Stimulated activated CD8-positive, alpha-beta memory T cell treated with anti-CD3 and anti-CD28 coated beads, Interleukin-15, amount 100 ng/mL, for 4 hours (primary cell): ENCODE results near the gene AMY1B.
"Not testable (repeated sequence)": the region's sequence is repeated elsewhere in the genome, so short reads cannot be mapped to it uniquely, and the experiment has no call there.

ENCODE experiments used
- DNase-seq, 2 donors: peaks; one replicate each; pipeline ENCODE4 v3.0.0-alpha.2; 2020; ENCODE audit warnings: low read depth in 2 of 2

Gene AMY1B

DNA sequence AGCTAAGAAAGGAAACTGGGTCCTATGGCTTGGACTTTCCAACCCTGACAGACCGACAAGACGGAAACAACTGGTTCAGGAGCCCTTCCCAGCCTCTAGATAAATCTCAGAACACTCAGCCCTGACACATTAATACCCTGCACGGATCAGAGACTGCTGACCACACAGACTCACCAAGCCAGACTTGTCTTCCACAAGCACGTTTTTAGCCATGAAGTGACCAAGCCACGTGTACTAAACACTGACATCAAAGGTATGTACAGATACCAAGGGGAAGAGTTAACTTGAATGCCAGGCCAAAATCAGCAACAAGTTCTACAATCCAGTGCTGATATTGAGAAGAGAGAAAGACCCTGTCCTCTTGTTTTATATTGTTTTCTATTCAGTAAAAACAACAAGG is at the start of gene AMY1B:
Gene AMY1B (minus strand): TSS at position 101 of the 400 bp plus-strand sequence. CDS start 571 bp downstream, outside the sequence.
- not testable (repeated sequence) for DNase-seq

DNA sequence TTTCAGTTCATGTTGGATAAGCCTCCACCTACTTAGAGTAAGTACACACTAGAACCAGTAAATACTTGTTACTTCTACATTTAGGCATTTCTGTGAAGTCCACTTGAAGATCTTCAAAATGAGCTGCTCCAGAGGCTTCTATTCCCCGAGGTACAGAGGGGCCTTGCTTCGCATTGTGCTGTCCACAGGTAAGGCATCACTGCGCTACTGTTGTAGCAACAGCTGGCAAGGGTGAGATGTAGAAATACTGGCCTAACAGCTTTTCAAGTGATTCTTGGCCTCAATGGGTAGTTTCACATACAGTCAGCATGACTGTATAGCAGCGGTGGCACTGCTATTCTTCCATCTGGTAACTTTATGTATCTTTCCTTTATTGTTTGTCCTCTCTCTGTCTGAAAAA is 49.0 kb upstream of the AMY1B start:
- DNase-seq = not testable (repeated sequence)

DNA sequence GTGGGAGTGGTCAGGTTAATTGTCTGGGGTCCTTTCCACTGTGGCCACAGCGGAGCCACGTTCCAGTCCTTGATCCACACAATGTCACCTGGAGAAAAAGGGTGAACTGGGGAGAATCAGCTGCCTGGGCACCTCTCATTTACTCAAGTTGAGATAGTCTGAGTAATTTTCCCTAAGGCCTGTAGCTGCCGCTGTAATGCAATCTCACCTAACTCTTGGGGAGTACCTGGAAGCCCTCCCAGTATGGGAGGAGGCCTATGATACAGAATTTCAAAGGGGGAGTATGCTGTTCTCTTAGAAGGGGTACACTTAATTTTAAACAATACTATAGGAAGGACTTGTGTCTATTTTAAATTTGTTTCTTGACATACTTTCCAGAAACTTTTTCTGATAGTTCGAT is 48.4 kb upstream of the AMY1B start:
- DNase-seq = not testable (repeated sequence)

DNA sequence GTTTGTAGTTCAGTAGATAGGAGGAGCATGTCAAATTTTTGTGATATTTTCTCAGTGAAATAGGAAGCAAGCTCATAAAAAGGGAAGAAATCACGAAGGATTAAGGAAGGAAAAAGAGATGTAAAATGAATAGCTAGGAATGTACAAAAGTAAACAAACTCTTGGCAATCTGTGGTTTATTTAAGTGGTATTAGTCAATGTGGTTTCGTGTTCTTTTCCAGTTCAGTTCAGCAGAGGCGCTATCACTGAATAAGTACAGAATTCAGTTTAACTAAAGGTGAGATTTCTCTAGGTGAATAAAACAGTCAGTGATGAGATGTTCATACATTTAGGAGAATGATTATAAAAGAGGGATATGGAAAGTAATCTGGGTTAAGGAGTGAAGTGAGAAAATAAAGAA is 42.0 kb upstream of the AMY1B start:
- not testable (repeated sequence) for DNase-seq

DNA sequence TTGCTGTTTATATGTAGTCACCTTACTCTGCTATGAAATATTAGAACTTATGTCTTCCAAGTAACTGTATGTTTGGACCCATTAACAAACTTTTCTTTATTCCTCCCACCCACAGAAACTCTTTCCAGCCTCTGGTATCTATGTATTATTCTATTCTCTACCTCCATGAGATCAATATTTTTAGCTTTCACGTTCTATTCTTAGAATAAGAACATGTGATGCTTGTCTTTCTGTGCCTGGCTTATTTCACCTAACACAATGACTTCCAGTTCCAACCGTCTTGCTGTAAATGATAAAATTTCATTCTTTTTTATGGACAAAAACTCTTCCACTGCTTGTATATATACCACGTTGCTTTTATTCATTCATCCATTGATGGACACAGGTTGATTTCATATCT is 39.3 kb upstream of the AMY1B start:
- DNase-seq = not testable (repeated sequence)

DNA sequence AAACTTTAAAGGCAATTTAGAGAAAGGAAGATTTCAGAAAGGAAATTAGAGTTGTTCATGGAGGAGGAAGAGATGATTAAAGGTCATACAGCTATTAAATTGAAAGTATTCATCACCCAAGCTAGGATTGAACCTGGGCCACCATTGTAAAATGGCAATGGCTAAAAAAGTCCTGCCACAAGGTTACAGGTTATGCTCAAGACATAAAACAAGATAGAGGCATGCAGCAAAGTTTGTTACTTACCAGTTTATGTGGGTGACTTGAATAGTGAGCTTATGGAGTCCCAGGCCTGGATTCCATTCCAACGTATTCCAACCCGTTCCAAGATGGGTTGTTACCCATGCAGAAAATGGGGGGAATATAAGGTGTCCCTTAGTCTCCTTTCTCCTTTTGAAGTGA is 25.5 kb upstream of the AMY1B start:
- not testable (repeated sequence) for DNase-seq

DNA sequence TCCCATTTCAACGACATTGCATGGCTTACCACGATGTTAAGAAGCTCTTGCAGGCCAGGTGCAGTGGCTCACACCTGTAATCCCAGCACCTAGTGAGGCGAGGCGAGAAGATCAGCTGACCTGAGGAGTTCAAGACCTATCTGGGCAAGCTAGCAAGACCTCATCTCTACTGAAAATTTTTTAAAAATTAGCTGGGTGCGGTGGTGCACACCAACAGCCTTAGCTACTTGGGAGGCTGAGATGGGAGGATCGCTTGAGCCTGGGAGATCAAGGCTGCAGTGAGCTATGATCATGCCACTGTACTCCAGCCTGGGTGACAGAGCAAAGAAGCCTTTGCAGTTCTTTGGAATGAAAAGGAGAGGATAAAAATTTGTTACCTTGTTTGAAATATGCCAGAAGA is 21.4 kb upstream of the AMY1B start:
- DNase-seq = not testable (repeated sequence)

DNA sequence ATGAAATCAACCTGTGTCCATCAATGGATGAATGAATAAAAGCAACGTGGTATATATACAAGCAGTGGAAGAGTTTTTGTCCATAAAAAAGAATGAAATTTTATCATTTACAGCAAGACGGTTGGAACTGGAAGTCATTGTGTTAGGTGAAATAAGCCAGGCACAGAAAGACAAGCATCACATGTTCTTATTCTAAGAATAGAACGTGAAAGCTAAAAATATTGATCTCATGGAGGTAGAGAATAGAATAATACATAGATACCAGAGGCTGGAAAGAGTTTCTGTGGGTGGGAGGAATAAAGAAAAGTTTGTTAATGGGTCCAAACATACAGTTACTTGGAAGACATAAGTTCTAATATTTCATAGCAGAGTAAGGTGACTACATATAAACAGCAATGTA is 14.4 kb upstream of the AMY1B start:
- not testable (repeated sequence) for DNase-seq

DNA sequence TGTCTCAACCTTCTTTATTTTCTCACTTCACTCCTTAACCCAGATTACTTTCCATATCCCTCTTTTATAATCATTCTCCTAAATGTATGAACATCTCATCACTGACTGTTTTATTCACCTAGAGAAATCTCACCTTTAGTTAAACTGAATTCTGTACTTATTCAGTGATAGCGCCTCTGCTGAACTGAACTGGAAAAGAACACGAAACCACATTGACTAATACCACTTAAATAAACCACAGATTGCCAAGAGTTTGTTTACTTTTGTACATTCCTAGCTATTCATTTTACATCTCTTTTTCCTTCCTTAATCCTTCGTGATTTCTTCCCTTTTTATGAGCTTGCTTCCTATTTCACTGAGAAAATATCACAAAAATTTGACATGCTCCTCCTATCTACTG is 11.7 kb upstream of the AMY1B start:
- DNase-seq = not testable (repeated sequence)

DNA sequence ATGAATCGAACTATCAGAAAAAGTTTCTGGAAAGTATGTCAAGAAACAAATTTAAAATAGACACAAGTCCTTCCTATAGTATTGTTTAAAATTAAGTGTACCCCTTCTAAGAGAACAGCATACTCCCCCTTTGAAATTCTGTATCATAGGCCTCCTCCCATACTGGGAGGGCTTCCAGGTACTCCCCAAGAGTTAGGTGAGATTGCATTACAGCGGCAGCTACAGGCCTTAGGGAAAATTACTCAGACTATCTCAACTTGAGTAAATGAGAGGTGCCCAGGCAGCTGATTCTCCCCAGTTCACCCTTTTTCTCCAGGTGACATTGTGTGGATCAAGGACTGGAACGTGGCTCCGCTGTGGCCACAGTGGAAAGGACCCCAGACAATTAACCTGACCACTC is 5.2 kb upstream of the AMY1B start:
- not testable (repeated sequence) for DNase-seq

DNA sequence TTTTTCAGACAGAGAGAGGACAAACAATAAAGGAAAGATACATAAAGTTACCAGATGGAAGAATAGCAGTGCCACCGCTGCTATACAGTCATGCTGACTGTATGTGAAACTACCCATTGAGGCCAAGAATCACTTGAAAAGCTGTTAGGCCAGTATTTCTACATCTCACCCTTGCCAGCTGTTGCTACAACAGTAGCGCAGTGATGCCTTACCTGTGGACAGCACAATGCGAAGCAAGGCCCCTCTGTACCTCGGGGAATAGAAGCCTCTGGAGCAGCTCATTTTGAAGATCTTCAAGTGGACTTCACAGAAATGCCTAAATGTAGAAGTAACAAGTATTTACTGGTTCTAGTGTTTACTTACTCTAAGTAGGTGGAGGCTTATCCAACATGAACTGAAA is 4.7 kb upstream of the AMY1B start:
- DNase-seq = not testable (repeated sequence)

DNA sequence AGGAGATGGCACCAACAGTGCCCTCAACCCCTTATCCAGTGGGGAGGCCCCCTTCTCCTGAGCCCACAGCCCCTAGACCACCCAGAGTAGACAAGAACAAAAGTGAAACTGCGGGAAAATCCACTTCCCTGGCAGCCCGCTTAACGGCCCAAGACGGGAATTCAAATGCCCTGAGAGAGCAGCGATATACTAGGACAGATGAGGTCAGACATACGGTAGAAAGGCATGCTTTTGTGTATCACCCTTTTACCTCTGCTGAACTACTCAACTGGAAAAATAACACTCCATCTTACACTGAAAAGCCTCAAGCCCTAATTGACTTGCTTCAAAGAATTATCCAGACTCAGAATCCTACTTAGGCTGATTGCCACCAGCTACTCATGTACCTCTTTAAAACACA is 1.4 kb upstream of the AMY1B start:
- DNase-seq = not testable (repeated sequence)

DNA sequence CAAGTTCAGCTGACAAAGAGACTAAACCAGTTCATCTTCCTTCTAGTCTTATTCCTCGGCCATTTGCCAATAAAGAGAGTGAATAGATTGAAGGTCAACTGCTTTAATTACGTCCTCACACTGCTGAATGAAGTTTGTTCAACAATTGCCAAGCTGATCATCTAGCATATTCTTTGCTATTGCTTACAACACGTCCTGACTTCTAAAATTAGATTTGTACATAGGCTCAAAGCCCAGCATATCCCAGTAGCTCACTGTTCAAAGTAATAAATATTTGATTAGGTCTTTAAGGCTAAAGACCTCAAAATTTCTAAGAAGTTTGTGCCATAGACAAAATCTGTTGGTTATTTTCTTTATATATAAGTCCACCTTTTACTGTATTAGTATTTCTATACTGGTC is 19.7 kb downstream of the AMY1B start:
- not testable (repeated sequence) for DNase-seq

DNA sequence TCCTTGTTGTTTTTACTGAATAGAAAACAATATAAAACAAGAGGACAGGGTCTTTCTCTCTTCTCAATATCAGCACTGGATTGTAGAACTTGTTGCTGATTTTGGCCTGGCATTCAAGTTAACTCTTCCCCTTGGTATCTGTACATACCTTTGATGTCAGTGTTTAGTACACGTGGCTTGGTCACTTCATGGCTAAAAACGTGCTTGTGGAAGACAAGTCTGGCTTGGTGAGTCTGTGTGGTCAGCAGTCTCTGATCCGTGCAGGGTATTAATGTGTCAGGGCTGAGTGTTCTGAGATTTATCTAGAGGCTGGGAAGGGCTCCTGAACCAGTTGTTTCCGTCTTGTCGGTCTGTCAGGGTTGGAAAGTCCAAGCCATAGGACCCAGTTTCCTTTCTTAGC is 40.5 kb downstream of the AMY1B start, which contains the start of gene AMY1A:
Gene AMY1A (plus strand): TSS at position 301 of the 400 bp plus-strand sequence. CDS start 571 bp downstream, outside the sequence.
- not testable (repeated sequence) for DNase-seq

DNA sequence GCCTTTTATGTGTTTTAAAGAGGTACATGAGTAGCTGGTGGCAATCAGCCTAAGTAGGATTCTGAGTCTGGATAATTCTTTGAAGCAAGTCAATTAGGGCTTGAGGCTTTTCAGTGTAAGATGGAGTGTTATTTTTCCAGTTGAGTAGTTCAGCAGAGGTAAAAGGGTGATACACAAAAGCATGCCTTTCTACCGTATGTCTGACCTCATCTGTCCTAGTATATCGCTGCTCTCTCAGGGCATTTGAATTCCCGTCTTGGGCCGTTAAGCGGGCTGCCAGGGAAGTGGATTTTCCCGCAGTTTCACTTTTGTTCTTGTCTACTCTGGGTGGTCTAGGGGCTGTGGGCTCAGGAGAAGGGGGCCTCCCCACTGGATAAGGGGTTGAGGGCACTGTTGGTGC is 41.9 kb downstream of the AMY1B start:
- not testable (repeated sequence) for DNase-seq

DNA sequence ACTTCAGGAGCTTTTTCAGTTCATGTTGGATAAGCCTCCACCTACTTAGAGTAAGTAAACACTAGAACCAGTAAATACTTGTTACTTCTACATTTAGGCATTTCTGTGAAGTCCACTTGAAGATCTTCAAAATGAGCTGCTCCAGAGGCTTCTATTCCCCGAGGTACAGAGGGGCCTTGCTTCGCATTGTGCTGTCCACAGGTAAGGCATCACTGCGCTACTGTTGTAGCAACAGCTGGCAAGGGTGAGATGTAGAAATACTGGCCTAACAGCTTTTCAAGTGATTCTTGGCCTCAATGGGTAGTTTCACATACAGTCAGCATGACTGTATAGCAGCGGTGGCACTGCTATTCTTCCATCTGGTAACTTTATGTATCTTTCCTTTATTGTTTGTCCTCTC is 45.1 kb downstream of the AMY1B start:
- not testable (repeated sequence) for DNase-seq

DNA sequence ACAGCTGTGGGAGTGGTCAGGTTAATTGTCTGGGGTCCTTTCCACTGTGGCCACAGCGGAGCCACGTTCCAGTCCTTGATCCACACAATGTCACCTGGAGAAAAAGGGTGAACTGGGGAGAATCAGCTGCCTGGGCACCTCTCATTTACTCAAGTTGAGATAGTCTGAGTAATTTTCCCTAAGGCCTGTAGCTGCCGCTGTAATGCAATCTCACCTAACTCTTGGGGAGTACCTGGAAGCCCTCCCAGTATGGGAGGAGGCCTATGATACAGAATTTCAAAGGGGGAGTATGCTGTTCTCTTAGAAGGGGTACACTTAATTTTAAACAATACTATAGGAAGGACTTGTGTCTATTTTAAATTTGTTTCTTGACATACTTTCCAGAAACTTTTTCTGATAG is 45.7 kb downstream of the AMY1B start:
- DNase-seq = not testable (repeated sequence)

DNA sequence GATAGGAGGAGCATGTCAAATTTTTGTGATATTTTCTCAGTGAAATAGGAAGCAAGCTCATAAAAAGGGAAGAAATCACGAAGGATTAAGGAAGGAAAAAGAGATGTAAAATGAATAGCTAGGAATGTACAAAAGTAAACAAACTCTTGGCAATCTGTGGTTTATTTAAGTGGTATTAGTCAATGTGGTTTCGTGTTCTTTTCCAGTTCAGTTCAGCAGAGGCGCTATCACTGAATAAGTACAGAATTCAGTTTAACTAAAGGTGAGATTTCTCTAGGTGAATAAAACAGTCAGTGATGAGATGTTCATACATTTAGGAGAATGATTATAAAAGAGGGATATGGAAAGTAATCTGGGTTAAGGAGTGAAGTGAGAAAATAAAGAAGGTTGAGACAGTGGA is 52.1 kb downstream of the AMY1B start:
- DNase-seq = not testable (repeated sequence)

DNA sequence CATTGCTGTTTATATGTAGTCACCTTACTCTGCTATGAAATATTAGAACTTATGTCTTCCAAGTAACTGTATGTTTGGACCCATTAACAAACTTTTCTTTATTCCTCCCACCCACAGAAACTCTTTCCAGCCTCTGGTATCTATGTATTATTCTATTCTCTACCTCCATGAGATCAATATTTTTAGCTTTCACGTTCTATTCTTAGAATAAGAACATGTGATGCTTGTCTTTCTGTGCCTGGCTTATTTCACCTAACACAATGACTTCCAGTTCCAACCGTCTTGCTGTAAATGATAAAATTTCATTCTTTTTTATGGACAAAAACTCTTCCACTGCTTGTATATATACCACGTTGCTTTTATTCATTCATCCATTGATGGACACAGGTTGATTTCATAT is 54.8 kb downstream of the AMY1B start:
- DNase-seq = not testable (repeated sequence)
